Pons (tissue), 1 donor: ENCODE results near the gene IL13.

Experiments
- DNase-seq: peaks from one replicate; pipeline ENCODE4 v3.0.0-alpha.2; 2016; ENCODE audit warnings: low spot score

Gene IL13

GRCh38 chr5:132669966-132670882 lies 12.3 kb downstream of the IL13 start:
- DNase-seq = no peak

GRCh38 chr5:132671000-132671399 lies 13.0 kb downstream of the IL13 start:
- DNase-seq = no peak

GRCh38 chr5:132673488-132673887 lies 15.5 kb downstream of the IL13 start:
- no peak for DNase-seq

- DNase-seq = no peak
These were observed 16.1 kb downstream of the IL13 start, which contains the start of gene IL4 for GRCh38 chr5:132673939-132674630. Gene IL4, plus strand, starts transcription at chr5:132673989. Its CDS starts 62 bp downstream, at chr5:132674051.

GRCh38 chr5:132674671-132675506 lies 16.9 kb downstream of the IL13 start:
- DNase-seq = no peak

- no peak for DNase-seq
These were observed 18.1 kb downstream of the IL13 start for GRCh38 chr5:132675936-132676689.

GRCh38 chr5:132677191-132677590 lies 19.2 kb downstream of the IL13 start:
- DNase-seq = no peak

GRCh38 chr5:132677682-132678400 lies 19.9 kb downstream of the IL13 start:
- no peak for DNase-seq

GRCh38 chr5:132678735-132679134 lies 20.8 kb downstream of the IL13 start:
- DNase-seq = no peak

- no peak for DNase-seq
These were observed 21.2 kb downstream of the IL13 start for GRCh38 chr5:132679166-132679565.

- no peak for DNase-seq
These were observed 21.9 kb downstream of the IL13 start for GRCh38 chr5:132679717-132680380.

GRCh38 chr5:132680780-132681475 lies 23.0 kb downstream of the IL13 start:
- DNase-seq = no peak

GRCh38 chr5:132681476-132681831 lies 23.5 kb downstream of the IL13 start:
- no peak for DNase-seq

GRCh38 chr5:132681983-132682382 lies 24.0 kb downstream of the IL13 start:
- DNase-seq = no peak

GRCh38 chr5:132684491-132684890 lies 26.5 kb downstream of the IL13 start:
- DNase-seq = no peak

- no peak for DNase-seq
These were observed 27.1 kb downstream of the IL13 start for GRCh38 chr5:132684922-132685720.

GRCh38 chr5:132686193-132686592 lies 28.2 kb downstream of the IL13 start:
- DNase-seq = no peak

- DNase-seq = no peak
These were observed 30.0 kb downstream of the IL13 start for GRCh38 chr5:132687995-132688394.
